Measurements from ENCODE around the gene FGF10.

Gene FGF10

DNA sequence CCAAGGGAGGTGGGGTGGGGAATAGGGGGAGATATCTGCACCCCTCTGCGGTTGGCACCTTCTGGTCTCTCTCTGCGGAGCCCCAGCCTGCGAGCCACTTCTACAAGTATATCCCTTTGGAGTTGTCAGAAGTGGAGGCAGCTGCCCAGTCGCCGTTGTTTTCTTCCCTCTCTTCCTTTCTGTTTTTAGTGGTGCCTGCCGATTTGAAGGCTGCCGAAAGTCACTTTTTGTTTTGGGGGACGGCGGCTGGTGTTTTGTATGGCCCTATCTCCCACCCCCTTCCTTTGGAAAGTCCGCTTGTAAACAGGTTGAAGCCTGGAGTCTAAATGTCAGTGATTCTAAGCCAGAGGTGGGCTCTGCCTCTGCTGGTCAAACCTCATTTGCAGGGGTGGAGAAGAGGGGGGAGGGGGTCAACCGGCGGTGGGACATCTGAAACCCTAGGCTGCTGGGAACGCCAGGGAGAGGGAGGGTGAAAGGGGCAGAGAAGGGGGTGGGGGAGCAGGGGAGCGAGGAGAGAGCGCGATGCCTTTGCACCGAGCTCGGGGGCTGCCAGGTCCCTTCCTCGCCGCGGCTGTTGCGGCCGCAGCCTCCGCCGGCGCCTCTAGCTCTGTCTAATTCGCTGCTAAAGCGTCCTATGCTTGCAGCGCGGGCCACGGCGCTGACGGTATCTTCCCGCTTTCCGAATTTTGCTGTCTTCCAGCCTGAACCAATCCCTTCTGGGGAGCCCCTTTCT, at the start of gene FGF10:
Gene FGF10, minus strand, starts transcription at position 331 of the 733 bp plus-strand sequence. CDS start 738 bp downstream, outside the sequence.
- peak; percentile 1 for DNase-seq (ENCODE audit: low spot score)

DNA sequence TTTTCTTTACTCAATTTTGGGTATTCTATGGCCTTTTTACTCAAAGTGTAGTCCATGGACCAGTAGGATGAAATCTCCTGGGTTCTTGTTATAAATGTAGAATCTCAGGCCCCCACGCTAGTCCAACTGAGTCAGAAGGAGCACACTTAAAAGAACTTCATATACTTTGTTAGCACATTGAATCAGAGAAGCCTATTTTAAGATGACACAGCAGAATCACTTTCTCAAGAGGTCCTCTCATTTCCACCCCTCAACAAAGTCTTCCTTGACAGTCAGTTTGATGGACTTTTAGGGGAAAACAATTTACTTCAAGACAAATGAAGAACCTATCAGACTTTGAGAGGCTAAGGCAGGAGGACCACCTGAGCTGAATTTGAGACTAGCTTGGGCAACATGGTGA, 37.7 kb upstream of the FGF10 start:
- no peak for DNase-seq (ENCODE audit: low spot score)

DNA sequence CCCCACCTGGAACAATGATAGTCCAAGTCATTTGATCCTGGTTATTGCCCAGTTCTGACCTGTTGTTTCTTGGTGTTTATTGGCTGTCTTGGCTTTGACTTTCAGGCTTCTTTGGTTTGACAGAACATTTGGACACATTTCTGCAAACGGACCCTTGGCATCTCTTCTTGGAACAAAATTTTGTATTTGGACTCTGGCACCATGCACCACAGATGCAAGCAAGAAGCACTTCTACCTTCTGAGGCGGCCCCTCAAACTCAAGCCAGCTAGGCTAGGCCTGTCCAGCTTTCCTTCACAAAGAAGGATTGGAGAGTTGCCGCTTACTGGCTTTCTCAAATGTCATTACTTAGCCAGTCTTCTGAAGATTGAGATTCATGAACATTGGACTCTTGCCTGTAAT, 23.1 kb upstream of the FGF10 start:
- no peak for DNase-seq (ENCODE audit: low spot score)

DNA sequence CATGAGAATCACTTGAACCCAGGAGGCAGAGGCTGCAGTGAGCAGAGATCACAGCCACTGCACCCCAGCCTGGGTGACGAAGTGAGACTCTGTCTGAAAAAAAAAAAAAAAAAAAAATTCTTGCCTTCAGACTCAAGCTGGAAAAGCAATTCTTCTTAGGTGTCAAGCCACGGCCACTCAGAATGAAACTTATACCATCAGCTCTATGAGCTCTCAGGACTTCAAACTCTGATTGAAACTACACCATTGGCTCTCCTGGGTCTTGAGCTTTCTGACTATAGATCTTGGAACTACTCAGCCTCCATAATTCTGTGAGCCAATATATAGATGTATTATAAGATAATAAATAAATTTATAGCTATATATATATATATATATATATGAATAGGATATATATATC, 12.9 kb upstream of the FGF10 start:
- no peak for DNase-seq (ENCODE audit: low spot score)

DNA sequence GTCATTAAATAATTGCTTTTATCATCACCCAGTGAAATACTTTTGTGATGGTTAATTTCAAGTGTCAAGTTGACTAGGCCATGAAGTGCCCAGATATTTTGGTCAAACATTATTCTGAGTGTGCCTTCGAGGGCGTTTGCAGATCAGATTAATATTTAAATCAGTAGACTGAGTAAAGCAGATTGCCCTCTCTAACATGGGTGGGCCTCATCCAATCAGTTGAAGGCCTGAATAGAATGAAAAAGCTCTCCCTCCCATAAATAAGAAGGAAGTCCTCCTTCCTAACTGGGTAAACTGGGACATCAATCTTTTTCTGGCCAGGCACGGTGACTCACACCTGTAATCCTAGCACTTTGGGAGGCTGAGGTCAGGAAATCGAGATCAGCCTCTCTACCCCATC, 12.4 kb upstream of the FGF10 start:
- DNase-seq (ENCODE audit: low spot score), result no peak

DNA sequence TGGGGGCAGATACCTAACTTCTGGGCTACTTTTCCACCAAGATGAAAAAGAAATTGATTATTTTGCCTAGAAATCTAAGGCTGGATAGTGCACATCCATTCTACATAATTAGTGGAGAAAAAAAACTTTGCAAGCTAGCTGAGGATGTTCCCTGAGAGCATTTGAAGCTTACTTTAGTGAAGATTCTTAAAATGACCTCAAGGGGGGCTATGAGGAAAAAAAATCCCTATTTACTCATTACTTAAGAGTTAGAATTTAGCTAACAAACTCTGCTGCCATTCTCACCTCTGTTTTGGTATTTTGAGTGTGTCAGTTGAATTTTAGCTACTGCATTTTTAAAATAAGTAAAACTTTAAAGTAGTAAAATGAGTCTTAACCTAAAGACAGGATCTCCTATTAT, 9.2 kb upstream of the FGF10 start:
- no peak for DNase-seq (ENCODE audit: low spot score)

DNA sequence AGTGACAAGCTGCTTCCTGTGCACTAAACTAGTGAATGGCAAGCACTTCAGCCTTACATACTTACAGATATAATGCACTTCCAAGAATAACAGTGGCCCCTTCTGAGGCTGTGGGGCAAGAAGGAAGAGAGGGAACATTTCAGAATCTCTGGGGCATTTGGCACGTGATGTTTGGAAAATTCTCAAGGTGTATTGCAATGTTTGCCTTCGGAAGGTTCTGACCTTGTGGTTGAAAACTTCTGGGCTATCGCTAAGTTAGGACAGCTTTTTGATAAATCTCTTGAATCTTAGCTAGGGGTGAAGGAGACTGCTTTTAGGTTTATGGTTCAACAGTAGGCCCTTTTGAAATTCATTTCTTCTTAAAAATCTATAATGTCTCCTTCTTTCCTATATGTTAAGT, 7.1 kb upstream of the FGF10 start:
- DNase-seq (ENCODE audit: low spot score), result no peak

DNA sequence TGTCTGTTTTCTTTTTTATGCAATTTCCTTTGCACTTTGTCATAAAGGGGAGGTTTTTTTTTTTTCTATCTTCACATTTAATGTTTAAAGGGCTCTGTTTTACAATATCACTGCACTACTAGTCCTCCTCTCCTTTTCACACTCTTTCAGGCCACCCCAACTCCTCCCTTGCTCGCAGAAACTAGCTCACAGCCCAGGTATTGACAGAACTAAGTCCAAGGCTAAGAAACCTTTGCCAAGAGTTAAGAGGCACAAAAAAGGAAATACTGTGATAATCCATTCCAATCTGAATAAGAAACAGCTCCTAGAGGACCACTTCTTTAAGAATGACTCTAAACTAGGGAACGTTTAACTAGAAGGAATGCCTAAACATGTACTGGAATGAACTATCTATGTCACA, 1.1 kb upstream of the FGF10 start:
- no peak for DNase-seq (ENCODE audit: low spot score)

DNA sequence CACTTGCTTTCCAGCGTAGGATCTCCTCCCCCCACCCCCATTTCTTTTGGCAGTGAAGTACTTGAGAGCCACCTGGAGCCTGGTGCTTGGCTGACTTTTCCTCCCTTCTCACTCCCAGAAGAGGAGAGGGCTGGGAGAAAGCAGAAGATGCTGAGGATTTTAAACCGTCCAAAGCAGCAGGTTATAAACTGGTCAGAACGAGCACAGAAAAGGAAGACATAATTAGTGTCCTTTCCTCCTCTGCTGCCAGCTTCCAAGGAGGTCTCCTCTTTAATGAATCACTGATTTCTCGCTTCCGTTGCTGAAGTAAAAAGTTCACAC, 563 bp upstream of the FGF10 start:
- no peak for DNase-seq (ENCODE audit: low spot score)

DNA sequence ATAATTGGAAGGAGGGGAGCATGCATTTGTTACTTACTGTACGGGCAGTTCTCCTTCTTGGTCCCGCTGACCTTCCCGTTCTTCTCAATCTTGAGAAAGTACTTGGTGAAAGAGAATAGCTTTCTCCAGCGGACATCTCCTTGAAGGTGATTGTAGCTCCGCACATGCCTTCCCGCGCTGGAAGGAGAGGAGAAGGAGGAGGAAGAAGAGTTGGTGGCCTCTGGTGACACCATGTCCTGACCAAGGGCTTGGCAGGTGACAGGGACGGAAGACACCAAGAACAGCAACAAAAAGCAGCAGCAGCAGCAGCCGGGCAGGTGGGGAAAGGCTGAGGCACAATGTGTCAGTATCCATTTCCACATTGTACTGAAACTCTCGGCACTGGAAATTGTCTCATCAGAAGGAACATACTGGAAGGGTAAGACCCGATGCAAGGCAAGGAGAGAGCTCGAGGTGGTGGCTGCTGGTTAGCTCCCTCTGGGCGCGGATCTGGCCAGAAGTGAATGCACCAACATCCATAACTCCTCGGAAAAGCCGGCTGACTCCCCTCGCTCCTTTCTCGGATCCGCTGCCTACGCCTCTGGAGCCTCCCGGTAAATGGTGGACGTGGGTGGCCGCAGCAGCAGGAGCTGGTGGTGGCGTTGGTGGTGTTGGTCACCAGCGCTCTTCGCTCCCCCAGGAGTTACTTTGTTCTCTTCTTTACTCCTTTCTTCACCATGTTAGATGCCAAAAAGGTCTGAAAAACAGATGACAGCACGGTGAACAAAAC, 715 bp downstream of the FGF10 start:
- DNase-seq (ENCODE audit: low spot score), result peak; percentile 1

DNA sequence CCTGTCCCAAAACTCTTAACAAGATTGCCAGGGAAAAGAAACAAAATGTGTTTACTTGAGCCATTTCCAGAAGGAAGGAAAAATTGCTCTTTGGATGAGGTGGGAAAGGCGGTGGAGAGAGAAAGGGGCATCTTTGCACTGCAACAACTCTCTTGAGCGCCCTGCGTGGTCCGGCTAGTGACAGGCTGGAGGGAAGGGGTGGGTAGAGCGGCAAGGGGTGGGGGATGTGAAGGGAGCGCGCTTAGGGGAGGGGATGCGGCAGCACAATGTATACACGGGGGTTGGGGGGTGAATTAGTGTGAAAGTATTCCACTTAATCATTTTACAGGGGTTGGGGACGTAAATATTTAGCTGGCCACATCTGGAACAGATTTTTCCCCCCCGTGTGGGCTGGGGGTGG, 1.3 kb downstream of the FGF10 start:
- no peak for DNase-seq (ENCODE audit: low spot score)

DNA sequence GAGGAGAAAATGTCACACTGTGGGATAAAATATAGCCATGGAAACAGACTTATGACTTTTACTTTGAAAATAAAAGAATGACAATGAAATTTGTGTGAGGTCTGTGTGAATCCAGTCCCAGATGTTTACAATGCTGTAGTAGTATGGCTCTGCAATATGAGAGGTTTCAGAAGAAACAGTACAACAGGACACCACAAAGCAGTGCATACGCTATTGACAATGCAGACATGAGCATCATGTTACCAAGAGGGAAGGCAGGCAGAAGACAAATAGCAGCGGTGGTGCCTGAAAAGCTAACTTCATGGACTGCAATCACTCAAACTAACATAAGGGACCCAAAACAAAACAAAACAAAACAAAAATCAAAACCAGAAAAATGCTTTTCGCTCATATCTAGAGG, 1.8 kb downstream of the FGF10 start:
- DNase-seq (ENCODE audit: low spot score), result no peak

DNA sequence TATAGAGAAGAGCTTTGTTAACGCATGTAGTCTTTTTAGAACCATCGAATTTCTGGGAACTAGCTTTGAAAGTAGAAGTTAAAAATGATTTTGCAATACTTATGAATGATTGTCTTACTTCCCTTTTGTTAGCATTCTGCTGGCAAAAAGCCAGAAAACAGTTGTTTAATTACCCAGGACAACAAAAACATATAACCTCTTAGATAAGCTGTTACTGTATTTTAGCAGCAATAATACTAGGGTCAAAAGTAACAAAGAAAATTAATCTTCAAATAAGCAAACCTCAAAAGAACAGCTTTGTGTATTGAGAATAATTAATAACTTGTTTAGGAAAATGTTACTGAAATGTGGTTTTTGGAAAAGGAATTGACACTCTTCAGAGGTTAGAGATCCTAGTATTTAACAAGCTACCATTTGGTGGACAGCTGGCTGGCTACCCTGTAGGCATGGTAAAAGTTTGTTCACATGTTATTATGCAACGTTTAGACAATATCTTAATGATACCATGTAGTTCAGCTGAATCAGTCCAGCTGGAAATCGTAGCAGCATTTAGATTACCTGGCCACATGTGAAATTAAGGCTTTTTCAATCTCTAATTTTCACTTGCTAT, 3.8 kb downstream of the FGF10 start:
- no peak for DNase-seq (ENCODE audit: low spot score)

DNA sequence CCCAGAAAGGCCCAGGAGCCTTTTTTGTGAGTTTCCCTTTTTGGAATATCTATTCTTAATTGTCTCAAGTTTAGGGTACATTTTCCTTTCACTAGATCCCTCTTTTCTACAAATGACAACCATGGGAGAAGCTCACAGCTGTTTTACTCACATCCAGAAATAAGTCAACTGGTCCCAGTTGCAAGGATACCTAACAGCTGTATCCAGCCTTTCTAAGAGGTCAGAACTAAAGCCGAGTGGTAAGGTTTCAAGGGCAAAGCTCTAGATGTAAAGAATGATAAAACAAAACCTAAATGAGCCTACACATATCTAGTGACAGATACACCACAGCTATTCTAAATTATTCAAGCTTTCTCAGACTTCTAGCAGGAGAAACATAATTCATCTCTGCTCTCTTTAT, 4.4 kb downstream of the FGF10 start:
- no peak for DNase-seq (ENCODE audit: low spot score)

DNA sequence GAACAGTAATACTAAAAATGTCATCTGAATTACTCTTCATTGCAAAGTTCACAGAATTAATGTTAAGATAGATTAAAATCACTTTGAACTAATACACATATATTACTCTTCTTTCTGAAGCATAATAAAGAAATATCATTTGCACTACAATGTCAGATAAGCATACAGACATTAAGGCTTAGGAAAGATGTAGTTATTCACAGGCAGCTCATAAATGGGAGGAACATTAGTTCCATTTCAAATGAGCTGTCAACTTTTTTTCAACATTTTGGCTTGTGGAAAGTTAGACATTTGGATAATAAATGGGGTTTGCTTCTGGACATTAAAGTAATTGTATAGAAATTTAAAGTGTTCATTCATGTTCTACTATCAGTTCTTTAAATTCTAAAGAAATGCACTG, 6.3 kb downstream of the FGF10 start:
- no peak for DNase-seq (ENCODE audit: low spot score)

DNA sequence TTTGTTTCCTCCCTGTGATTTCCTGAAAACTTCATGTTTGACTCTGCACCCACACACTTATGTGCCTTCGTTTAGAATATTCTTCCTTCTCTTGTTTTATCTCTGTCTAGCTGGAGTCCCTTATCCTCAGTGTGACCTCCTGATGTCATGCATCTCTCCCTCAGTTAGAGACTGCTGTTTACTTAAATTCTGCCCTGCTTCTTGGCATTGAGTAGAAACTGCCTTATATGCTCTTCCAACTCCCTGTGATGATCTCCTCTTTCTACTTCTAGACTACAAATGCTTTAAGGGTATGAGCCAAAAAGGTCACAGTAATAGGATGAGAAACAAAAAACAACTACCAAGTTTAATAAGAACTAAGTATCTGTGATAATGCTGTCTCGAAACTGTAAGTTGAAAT, 12.2 kb downstream of the FGF10 start:
- no peak for DNase-seq (ENCODE audit: low spot score)

DNA sequence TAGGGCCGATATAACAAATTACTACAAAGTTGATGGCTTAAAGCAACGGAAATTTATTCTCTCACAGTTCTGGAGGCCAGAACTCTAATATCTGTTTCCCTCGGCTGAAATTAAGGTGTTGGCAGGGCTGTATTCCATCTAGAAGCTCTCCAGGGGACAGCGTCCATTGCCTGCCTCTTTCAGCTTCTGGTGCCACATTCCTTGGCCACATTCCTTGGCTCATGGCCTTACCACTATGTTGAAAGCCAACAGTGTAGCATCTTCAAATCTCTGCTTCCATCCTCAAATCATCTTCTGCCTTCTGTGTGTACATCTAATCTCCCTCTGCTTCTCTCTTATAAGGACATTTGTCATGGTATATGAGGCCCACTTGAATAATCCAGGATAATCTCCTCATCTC, 17.2 kb downstream of the FGF10 start:
- no peak for DNase-seq (ENCODE audit: low spot score)

DNA sequence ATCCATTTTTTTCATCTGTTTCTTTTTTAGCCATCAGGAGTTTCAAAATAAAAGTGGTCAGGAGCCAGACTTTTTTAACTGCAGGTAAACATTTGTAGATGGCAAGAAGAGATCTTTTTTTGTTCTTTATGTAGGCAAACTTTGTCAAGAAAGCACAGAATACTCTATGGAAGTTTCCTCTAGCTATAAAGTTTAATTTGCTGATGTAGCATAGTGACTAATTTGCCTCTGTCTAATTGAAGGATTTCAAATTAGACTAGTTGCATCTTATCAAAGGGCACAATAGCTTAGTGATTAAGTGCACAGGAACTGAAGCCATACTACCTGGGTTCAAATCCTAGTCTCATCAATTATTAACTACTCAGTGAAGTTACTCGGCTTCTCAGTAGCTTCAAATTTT, 22.0 kb downstream of the FGF10 start:
- DNase-seq (ENCODE audit: low spot score), result no peak

DNA sequence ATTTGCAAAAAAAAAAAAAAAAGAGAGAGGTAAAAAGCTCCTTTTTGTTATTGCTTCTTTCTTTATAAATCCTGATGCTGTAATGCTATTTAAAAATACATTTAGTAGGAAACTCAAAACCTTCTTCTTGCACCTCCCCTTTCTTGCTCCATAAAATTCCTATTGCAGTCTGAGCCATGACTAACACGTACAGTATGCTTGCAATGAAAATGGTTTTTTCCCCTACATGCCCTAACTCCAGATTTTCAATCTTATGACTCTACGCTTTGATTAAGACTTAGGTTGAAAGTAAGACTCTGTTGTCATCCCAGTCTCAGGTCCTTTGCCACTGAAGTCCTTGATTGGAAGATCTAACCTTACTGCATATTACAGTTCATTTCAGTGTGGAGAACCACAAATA, 23.9 kb downstream of the FGF10 start:
- no peak for DNase-seq (ENCODE audit: low spot score)

DNA sequence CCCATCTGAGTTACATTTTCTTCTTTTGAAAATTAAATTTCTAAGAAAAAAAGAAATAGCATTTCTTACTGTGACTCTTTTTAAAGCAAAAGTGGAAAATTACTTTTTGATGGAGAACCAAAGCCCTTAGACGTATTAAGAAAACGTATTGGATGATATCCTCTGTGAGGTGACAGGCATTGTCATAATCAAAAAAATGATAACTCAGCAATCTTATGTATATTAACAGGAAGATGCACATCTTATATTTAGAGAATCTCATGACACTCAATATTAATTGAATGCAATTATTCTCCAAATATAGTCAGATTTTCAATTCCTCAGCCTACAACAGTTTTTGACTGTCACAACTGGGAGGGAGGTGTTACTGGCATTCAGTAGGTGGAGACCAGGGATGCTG, 25.1 kb downstream of the FGF10 start:
- DNase-seq (ENCODE audit: low spot score), result no peak

DNA sequence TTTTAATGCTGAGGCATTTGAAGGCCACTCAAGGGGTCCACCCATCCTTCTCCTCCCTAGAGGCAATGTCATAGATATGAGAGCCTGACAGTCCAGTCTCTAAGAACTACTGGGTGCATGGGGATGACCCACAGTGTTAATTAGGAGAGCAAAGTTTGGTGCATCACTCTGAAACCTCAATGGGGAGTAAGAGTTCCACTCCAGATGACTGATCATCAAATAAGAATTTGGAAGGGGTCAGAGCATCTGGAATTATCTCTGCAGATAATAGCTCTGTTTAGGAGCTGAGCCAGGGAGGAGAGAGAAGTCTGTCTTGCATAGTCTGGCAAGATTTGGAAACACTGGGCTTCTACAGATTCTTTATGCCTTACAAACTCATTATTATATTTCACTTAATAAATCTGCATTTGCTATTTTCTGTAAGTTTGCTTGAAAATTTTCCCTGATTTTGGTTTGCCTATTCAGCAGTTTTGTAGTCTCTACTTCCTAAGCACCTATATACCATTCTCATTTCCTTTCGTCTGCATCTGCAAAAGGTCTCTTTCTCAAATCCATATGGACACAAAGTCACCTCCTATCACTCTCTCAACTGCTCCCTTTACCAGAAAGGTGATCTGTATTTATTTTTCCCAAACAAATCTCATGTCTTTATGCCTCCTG, 27.7 kb downstream of the FGF10 start:
- DNase-seq (ENCODE audit: low spot score), result no peak

DNA sequence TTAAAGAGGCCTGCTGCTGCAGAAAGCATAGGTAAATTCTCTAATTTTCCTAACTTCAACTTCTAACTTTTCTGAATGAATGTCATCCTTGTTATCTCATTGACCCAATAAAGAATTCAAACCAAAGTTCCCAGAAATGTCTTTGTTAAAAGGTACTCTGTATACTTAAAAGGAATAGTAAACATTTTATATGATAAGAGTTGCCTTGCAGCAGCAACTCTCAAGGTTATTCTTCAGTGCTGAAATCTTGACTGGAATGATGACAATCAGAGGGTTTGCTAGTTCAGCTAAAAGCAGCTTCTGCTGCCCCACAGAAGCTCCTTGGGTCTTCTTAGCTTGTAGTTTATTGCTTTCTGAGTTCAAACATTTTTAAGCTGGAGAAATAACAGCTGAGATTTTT, 28.3 kb downstream of the FGF10 start:
- DNase-seq (ENCODE audit: low spot score), result no peak

DNA sequence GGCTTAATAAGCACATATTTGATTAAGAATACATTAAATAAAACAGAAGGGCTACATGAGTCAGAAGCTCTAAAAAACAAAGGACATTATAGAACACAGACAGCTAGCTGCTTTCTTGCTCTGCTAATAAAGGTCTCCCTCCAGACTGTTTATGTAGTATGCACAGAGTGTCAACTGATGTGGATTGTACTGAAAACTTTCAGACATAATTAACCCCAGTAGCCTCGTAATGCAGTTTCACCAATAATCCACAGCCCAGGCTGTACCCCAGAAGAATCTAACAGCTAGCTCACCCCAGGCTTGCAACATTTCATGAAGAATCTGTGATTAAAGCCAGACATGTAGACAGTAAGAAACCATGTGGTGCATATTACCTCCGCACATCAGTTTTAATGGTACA, 30.8 kb downstream of the FGF10 start:
- no peak for DNase-seq (ENCODE audit: low spot score)

Measured in hepatic stellate cell (primary cell).